Measurements from ENCODE around the gene KRTAP10-9. TPM values are rescaled to one million over a fixed set of nuclear protein-coding genes. Genes with fewer than 3 reads are reported as not detected.

The KRTAP10-9 gene
- total RNA-seq, 1 donor from 2014 or later, result not detected

- ChIA-PET POLR2A (no interaction called here), CTCF (no interaction called here)
- TF ChIP-seq CTCF (IDR thresholded peaks at IDR 0.05), result no peak
- intact Hi-C loops (cut with micrococcal nuclease), result no loop called here
- no peak within 1 kb of the TSS for H3K27ac Mint-ChIP-seq
- DNase-seq (no peak), ATAC-seq (ENCODE audit: low read depth) (no peak)
- H3K36me3 Mint-ChIP-seq (ENCODE audit: low read depth), result no peaks in the 10 kb centered on the region
- H3K4me3 Mint-ChIP-seq, result no peak within 1 kb of the TSS
- no peaks in the 10 kb centered on the region for H3K4me1 Mint-ChIP-seq
- H3K9me3 Mint-ChIP-seq, result peaks cover 11% of the 10 kb centered on the region
- peaks cover 32% of the 10 kb centered on the region for H3K27me3 Mint-ChIP-seq
Observed at GRCh38 chr21:44666401-44667320, 39.8 kb downstream of the KRTAP10-9 start, which contains the start of gene KRTAP12-2. KRTAP12-2 (minus strand) TSS chr21:44666927; CDS start chr21:44666886, 41 bp downstream.

DNA sequence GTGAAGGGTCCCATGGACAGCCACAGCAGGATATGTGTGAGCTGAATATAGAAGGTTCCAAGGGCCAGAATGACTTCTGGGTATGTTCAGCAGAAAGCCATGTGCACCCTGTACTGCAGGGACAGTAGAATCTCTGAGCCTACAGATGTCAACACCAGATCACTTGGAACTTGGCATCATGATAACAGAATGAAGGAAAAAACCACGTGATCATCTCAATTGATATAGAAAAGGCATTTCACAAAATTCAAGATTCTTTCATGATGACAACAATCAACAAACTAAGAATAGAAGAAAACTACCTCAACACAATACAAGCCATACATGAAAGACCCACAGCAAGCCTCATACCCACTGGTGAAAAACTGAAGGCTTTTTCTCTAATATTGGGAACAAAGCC is 40.7 kb downstream of the KRTAP10-9 start:
- H3K4me1 Mint-ChIP-seq, result no peaks in the 10 kb centered on the region
- ChIA-PET POLR2A (no interaction called here), CTCF (no interaction called here)
- DNase-seq (no peak), ATAC-seq (ENCODE audit: low read depth) (no peak)
- no peak overlapping the region for H3K4me3 Mint-ChIP-seq
- no peak overlapping the region for H3K27ac Mint-ChIP-seq
- no peak for TF ChIP-seq CTCF (IDR thresholded peaks at IDR 0.05)
- intact Hi-C loops (cut with micrococcal nuclease), result no loop called here
- H3K27me3 Mint-ChIP-seq, result peaks cover 29% of the 10 kb centered on the region
- peaks cover 12% of the 10 kb centered on the region for H3K9me3 Mint-ChIP-seq
- no peaks in the 10 kb centered on the region for H3K36me3 Mint-ChIP-seq (ENCODE audit: low read depth)

GRCh38 chr21:44670642-44671432 is 43.9 kb downstream of the KRTAP10-9 start:
- H3K27me3 Mint-ChIP-seq, result peaks cover 21% of the 10 kb centered on the region
- H3K9me3 Mint-ChIP-seq, result peaks cover 16% of the 10 kb centered on the region
- ATAC-seq (ENCODE audit: low read depth), result no peak
- no peak for TF ChIP-seq CTCF (IDR thresholded peaks at IDR 0.05)
- no peak for DNase-seq
- no peak overlapping the region for H3K4me3 Mint-ChIP-seq
- H3K36me3 Mint-ChIP-seq (ENCODE audit: low read depth), result no peaks in the 10 kb centered on the region
- ChIA-PET CTCF (no interaction called here), POLR2A (no interaction called here)
- intact Hi-C loops (cut with micrococcal nuclease), result no loop called here
- H3K27ac Mint-ChIP-seq, result no peak overlapping the region
- H3K4me1 Mint-ChIP-seq, result no peaks in the 10 kb centered on the region

- no peak for TF ChIP-seq CTCF (IDR thresholded peaks at IDR 0.05)
- DNase-seq (no peak), ATAC-seq (ENCODE audit: low read depth) (no peak)
- Mint-ChIP-seq H3K27ac (no peak overlapping the region), H3K4me3 (no peak overlapping the region), H3K9me3 (peaks cover 16% of the 10 kb centered on the region), H3K4me1 (no peaks in the 10 kb centered on the region), H3K36me3 (ENCODE audit: low read depth) (no peaks in the 10 kb centered on the region), H3K27me3 (peaks cover 17% of the 10 kb centered on the region)
- intact Hi-C loops (cut with micrococcal nuclease), result no loop called here
- CTCF ChIA-PET, result no interaction called here
- POLR2A ChIA-PET, result no interaction called here
Observed at GRCh38 chr21:44671911-44672310, 45.0 kb downstream of the KRTAP10-9 start.

DNA sequence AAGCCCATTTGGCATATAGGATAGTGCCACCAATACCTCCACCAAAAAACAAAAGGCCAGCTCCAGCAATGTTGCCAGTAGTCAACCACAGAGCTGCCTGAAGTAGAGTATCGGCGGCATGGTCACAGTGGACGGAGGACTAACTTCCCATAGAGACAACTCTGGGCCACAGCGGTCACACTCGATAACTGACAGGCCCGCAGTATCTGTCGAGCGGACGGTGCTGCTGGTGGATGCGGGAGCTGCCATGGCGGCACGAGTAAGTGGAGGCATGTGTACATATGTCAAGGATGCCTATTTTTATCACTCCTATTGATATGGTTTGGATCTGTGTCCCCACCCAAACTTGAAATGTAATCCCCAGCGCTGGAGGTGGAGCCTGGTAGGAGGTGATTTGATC is 51.0 kb downstream of the KRTAP10-9 start:
- DNase-seq, result no peak
- no peak for ATAC-seq (ENCODE audit: low read depth)
- H3K27me3 Mint-ChIP-seq, result peaks cover 31% of the 10 kb centered on the region
- POLR2A ChIA-PET, result no interaction called here
- intact Hi-C loops (cut with micrococcal nuclease), result no loop called here
- CTCF ChIA-PET, result no interaction called here
- peaks cover 4% of the 10 kb centered on the region for H3K9me3 Mint-ChIP-seq
- no peaks in the 10 kb centered on the region for H3K36me3 Mint-ChIP-seq (ENCODE audit: low read depth)
- no peak overlapping the region for H3K27ac Mint-ChIP-seq
- TF ChIP-seq CTCF (IDR thresholded peaks at IDR 0.05), result no peak
- no peaks in the 10 kb centered on the region for H3K4me1 Mint-ChIP-seq
- H3K4me3 Mint-ChIP-seq, result no peak overlapping the region

Measured in activated B cell treated with CpG ODN at 0.5 μM for 24 hours (primary cell).